H54 (cell line): ENCODE data around the gene OXCT1.
"Not testable (repeated sequence)": the region's sequence is repeated elsewhere in the genome, so short reads cannot be mapped to it uniquely, and the experiment has no call there.

ENCODE experiments used
- DNase-seq: peaks from one replicate; pipeline ENCODE4 v3.0.0; 2011; ENCODE audit warnings: low spot score, mixed read lengths; ENCODE audit not compliant: insufficient read length
- FAIRE-seq: peaks from 3 replicates; lab custom pipeline; 2011; peaks lifted over from hg19 to GRCh38; lab: Jason Lieb, UNC
- POLR2A ChIP-seq: IDR thresholded peaks from 2 replicates; pipeline ENCODE4 v1.6.1; 2011; ENCODE audit warnings: low read depth, mild to moderate bottlenecking, low read length

Gene OXCT1

DNA sequence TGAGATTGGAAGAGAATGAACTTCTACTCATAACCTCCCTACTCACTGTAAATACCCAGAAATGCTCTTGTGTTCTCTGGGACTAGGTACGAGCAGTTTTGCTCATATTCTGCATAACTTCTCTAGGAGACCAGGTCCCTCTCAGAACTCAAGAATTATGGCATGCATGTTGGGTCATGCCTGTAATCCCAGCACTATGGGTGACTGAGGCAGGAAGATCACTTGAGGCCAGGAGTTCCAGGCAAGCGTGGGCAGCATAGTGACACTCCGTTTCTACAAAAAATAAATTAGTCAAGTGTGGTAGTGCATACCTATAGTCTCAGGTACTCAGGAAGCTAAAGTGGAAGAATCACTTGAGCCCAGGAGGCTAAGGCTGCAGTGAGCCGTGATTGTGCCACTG is 141.9 kb downstream of the OXCT1 start:
- FAIRE-seq (no peak), DNase-seq (no peak)
- no peak for TF ChIP-seq POLR2A

DNA sequence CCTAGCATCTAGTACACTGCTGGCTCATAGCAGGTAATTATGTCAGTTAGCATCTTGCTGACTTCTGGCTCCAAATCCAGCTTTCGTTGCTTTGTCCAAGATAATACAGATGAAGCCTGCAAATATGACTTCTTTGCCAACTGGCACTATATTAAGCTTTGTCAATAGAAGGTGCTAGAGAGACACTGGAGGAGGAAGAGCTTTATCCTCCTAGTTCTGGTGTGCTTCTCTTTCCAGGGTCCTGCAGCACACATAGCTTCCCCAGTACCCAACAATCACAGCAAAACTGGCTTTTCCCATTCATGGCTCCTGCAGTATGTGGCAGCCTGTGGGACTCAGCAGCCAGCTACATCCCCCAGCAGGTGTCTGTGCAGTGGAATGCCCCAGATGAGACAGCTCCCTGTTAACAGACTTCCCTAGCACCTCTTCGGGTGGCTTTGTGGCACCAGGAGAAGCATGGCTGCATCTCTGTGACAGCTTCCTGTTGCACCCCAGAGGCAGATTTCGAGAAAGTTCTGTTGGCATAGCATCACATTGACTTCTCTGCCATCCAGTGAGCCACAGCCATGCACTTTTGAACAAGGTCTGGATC is 147.8 kb downstream of the OXCT1 start:
- TF ChIP-seq POLR2A = no peak
- FAIRE-seq (peak; percentile 61), DNase-seq (no peak)

DNA sequence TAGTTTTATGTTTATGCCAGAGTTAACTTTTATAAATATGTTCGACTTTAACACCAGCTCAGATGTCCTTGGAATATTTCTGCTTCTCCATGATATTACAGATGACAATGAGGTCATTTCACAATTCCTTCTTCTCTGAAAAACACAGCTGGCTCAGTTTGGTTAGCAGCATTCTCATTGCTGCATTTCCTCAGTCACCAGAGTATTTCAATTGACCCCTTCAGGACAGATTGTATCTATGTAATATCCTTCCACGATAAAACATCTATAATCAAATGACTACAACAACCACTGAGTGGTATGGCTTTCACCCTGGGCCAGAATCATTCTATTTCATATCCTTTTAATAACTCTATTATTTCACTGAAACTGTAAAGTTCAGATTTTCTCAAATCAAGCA is 148.7 kb downstream of the OXCT1 start:
- DNase-seq = no peak
- TF ChIP-seq POLR2A = no peak
- no peak for FAIRE-seq

DNA sequence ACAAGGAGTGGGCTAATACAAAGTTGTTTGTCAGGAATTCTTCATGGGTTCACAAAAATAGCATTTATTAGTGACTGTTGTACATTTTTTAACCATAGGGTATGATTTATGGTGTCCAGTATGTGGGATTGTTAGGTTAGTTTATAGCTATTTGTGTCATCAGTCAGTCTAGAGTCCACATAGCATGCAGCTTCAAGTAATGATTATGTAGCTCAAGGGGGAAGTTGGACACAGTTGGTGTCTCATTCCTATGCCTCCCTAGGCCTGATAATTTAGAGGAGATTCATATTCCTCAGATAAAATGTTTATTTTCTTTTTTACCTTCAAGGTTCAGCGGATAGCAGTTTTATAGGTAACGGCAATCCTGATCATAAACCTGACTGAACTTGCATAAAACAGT is 153.8 kb downstream of the OXCT1 start:
- FAIRE-seq (no peak), DNase-seq (no peak)
- no peak for TF ChIP-seq POLR2A

DNA sequence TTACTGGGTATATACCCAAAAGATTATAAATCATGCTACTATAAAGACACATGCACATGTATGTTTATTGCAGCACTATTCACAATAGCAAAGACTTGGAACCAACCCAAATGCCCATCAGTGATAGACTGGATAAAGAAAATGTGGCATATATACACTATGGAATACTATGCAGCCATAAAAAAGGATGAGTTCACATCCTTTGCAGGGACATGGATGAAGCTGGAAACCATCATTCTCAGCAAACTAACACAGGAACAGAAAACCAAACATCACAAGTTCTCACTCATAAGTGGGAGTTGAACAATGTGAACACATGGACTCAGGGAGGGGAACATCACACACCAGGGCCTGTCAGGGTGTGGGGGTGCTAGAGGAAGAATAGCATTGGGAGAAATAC is 155.8 kb downstream of the OXCT1 start:
- not testable (repeated sequence) for FAIRE-seq, DNase-seq

DNA sequence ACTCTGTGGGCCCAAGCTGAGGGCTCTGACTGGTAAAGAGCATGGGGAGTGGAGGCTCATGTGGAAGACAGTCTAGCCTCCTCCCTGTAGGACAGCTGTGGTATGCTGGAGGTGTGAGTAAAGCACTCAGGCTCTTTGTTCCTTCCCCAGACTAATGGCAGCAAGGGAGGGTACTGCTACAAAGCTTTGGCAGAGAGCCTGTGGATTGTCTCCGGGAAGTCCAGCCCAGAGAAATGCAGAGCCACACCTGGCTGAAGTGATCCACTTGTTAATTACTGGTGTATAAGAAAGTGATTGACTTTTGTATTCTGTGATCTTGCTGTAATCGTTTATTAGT is 161.7 kb downstream of the OXCT1 start:
- no peak for TF ChIP-seq POLR2A
- FAIRE-seq = no peak
- no peak for DNase-seq

DNA sequence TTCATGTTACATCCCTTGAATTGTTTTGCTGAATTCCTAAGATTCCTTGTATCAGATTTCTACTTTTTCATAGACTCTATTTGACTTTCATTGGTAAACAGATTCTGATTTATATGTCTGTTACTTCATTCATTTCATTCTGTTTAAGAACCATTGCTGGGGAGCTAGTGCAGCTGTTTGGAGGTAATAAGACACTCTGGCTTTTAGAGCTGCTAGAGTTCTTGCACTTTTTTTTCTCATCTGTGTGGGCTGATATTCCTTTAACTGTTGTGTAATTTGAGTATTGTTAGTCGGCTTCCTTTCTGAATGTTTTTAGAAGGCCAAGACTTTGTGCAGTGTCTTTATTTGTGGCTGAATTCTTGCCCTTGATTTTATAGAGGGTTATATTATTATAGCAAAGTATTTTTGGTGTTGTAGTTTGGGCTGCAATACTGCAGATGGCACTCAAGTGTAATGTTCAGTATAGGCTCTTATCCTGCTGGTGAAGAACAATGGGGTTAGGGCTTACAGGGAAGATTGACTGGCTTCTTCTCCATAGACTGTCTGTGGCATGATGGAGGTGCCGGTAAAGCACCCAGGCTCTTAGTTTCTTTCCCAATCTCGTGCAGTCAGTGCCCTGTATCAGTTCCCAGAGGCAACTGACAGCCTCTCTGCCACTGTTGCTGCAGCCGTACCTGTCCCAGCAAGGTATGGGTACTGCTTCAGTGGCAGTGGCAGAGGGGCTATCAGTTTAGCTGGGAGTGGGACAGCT is 162.2 kb downstream of the OXCT1 start:
- DNase-seq (peak; percentile 10), FAIRE-seq (peak; percentile 90)
- no peak for TF ChIP-seq POLR2A

DNA sequence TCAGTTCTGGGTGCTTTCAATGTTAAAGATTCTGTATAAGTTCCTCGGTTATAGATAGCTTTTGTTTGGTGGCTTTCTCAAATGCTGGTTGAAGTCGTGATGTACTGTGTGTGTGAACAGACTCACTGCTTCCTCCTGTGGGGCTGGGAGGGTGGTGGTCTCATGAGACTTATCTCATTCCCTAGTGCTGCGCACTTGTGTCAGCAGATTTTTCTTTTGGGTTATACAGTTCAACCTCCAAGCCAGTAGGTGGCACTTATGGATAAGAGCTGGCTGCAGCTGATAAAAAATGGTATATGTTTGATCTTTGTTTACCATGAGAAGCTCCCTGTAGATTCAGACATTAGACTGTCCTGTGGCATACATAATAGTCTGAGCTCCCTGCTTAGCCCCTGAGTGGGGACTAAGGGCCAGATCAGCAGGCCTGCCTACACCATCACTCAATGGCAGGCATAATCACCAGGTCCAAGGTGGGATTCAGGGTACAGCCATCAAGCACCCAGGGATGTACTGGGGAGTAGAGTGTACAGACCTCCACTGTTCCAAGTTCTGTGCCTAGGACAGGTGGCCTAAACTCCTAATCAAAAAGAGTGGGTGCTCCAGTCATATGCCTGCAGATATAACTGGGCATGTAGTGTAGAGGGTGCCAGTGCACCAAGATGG is 174.2 kb downstream of the OXCT1 start:
- TF ChIP-seq POLR2A = no peak
- DNase-seq (no peak), FAIRE-seq (peak; percentile 89)

DNA sequence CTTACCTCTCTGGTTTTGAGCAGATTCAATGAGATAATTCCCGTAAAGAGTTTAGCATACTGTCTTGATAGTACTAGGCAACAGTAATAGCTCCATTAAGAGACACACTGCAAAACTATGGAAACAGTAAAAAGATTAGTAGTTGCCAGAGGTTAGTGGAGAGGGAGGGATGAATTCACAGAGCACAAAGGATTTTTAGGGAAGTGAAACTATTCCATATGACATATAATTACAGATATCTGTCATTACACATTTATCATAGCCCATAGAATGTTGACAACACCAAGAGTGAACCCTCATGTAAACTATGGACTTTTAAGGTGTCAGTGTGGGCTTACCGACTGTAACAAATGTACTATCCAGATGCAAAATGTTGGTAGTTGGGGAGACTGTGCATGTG is 183.5 kb downstream of the OXCT1 start:
- no peak for DNase-seq
- FAIRE-seq = no peak
- no peak for TF ChIP-seq POLR2A

DNA sequence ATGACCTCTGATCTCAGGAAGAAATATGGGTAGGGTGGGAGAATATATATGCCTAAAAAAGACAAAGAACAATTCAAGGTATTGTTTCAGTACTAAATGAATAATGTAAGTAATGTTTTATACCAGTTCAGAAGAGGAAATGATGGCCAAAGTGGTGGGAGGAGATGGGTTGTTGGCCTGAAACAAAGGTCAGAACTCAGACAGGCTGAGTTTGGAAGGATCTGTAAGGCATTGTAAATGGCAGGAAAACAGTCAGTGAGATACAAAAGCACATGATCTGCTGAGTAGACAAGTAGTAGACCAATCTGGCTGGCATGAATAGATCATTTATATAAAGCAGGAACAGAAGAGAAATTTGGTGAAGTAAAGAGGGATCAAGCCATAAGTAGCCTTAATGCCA is 184.0 kb downstream of the OXCT1 start:
- FAIRE-seq (no peak), DNase-seq (no peak)
- no peak for TF ChIP-seq POLR2A

DNA sequence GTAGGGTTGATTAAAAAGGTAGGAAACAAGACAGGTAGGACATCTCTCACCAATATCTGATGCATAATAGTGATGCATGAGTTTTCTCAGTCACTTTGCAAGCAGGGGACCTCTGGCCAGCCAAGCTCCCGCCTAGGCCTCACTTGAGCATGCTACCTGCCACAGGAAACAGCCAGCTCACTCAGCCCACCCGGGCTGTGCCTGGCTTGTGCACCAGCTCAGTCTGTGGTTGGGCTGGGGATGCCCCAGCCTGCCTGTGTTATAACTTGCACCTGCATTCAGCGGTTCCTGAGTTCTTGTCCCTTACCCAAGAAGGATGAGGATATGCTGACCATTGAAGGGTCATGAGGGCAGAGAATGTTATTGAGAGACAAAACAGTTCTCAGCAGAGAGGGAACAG is 187.0 kb downstream of the OXCT1 start:
- FAIRE-seq (no peak), DNase-seq (no peak)
- no peak for TF ChIP-seq POLR2A

DNA sequence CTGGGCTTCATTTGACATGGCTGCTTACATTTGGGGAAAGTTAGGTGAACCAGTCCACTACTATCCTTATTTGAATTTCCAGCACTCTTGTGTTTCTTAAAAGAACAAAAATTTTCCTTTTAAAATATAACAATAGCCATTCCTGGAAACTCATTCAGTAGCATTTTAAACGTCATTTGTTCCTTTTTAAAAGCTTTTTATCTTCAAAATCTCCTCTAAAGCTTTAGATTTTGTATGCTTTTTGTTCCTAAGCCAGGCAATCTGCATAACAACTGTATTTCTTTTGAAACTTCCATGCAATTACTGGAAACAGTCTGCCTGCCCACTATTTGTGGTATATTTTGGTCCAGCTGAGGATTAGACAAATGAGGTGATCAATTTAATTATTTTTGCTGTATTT is 187.6 kb downstream of the OXCT1 start:
- no peak for FAIRE-seq
- no peak for DNase-seq
- TF ChIP-seq POLR2A = no peak

DNA sequence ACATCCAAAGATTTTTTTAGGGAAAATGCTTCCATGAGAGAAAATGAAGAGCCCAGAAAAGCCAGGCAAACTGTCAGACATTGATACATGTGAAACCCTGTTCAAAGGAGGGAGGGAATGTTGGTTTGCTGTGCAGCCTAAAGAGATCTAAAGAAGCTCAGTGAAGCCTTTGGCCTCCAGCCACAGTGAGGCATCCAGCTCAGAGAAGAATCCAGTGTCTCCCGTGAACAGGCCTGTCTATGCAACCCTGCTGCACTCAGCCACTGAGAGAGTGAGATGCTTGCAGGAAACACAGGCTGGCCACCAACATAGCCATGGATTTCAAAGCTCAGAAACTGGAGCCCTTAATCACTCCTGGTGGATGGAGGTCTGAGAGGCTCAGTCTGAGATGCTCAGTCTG is 188.4 kb downstream of the OXCT1 start:
- TF ChIP-seq POLR2A = no peak
- FAIRE-seq (no peak), DNase-seq (no peak)
